OCI-LY7 (cell line): Measurements from ENCODE around the gene NAXE. TPM values are rescaled to one million over a fixed set of nuclear protein-coding genes. Genes with fewer than 3 reads are reported as not detected.
A peak's percentile ranks its signal among the peaks of the same experiment; 100 is the strongest.

Experiments
- BruUV-seq: library from RNA; stranded (reverse); fragments of 400-500 nt; replicated peaks from 2 replicates; lab custom pipeline; 2021; lab: Mats Ljungman, UMichigan
- CTCF ChIA-PET: fragments of 300-600 bp; sonication (Branson Sonifier 250); formaldehyde crosslinking; loops from one replicate; lab custom pipeline; 2022; ENCODE audit warnings: antibody characterized with exemption; ENCODE audit not compliant: unreplicated experiment; lab: Charles Lee
- POLR2A ChIA-PET: fragments of 300-600 bp; sonication (Branson Sonifier 250); formaldehyde crosslinking; loops from one replicate; lab custom pipeline; 2022; ENCODE audit warnings: antibody characterized with exemption; lab: Charles Lee
- DNase-seq: peaks from one replicate; pipeline ENCODE4 v3.0.0-alpha.2; 2015; ENCODE audit warnings: low spot score
- H2AFZ ChIP-seq: fragments of 200-600 bp; sonication (generic), shearing (Covaris generic); 2 replicates; pipeline ENCODE4 v1.6.1; 2014; ENCODE audit warnings: mild to moderate bottlenecking, antibody characterized with exemption, low read length, moderate library complexity
- H3K27ac ChIP-seq: fragments of 200-600 bp; sonication (generic); 2 replicates; pipeline ENCODE4 v1.5.1; 2014; ENCODE audit warnings: mixed run types, low read depth, mild to moderate bottlenecking, moderate library complexity, low read length, inconsistent platforms; ENCODE audit not compliant: poor library complexity, severe bottlenecking
- H3K36me3 ChIP-seq: fragments of 200-600 bp; sonication (generic); 2 replicates; pipeline ENCODE4 v1.6.1; 2014; ENCODE audit warnings: mild to moderate bottlenecking, antibody characterized with exemption, low read length, moderate library complexity, mixed read lengths; ENCODE audit not compliant: insufficient read depth
- H3K4me1 ChIP-seq: fragments of 200-600 bp; sonication (generic); 2 replicates; pipeline ENCODE4 v1.5.1; 2014; ENCODE audit warnings: mild to moderate bottlenecking, low read length; ENCODE audit not compliant: insufficient read depth, poor library complexity, severe bottlenecking
- H3K4me2 ChIP-seq: fragments of 200-600 bp; sonication (generic); 2 replicates; pipeline ENCODE4 v1.6.1; 2014; ENCODE audit warnings: mild to moderate bottlenecking, low read length
- H3K4me3 ChIP-seq: fragments of 200-600 bp; sonication (generic); 2 replicates; pipeline ENCODE4 v1.5.1; 2014; ENCODE audit warnings: mild to moderate bottlenecking, low read depth, low read length; ENCODE audit not compliant: poor library complexity, severe bottlenecking
- H3K79me2 ChIP-seq: fragments of 200-600 bp; sonication (generic); 2 replicates; pipeline ENCODE4 v1.6.1; 2016; ENCODE audit warnings: low read depth, mild to moderate bottlenecking, low read length, moderate library complexity, mixed read lengths; ENCODE audit not compliant: insufficient read depth
- H3K9me2 ChIP-seq: fragments of 200-600 bp; sonication (generic); 2 replicates; pipeline ENCODE4 v1.6.1; 2016; ENCODE audit warnings: mild to moderate bottlenecking, low read length, mixed read lengths; ENCODE audit not compliant: insufficient read depth
- H3K9me3 ChIP-seq: fragments of 200-600 bp; sonication (generic); 2 replicates; pipeline ENCODE4 v1.6.1; 2014; ENCODE audit warnings: mild to moderate bottlenecking, mixed run types, low read length, mixed read lengths
- H4K20me1 ChIP-seq: fragments of 200-600 bp; sonication (generic); 2 replicates; pipeline ENCODE4 v1.6.1; 2014; ENCODE audit warnings: mild to moderate bottlenecking, antibody characterized with exemption, low read length, moderate library complexity, mixed read lengths; ENCODE audit not compliant: insufficient read depth
- CTCF ChIP-seq: fragments of 200-600 bp; sonication (generic); conservative IDR thresholded peaks from 2 replicates; pipeline ENCODE4 v1.5.1; 2014; ENCODE audit warnings: mild to moderate bottlenecking, antibody characterized with exemption, low read length, moderate library complexity, mixed read lengths
- EZH2phosphoT487 ChIP-seq: fragments of 200-600 bp; sonication (generic); IDR thresholded peaks from 2 replicates; pipeline ENCODE4 v1.6.1; 2018; ENCODE audit warnings: low read depth, borderline replicate concordance, mild to moderate bottlenecking, mixed run types, antibody characterized with exemption, low read length, moderate library complexity, mixed read lengths
- intact Hi-C: fragments of 100-400 bp; cut with micrococcal nuclease; formaldehyde crosslinking; loops from one replicate; pipeline ENCODE4 v1.10.0; 2022; ENCODE audit not compliant: unreplicated experiment
- total RNA-seq, 2 experiments: library from RNA; depleted of rRNA in 1 of 2; stranded (reverse); fragments of >200 nt in 1 of 2; shearing (Covaris generic) in 1 of 2; gene quantifications; 2 replicates each; pipeline ENCODE4 v1.2.3, GENCODE V29; 2014 to 2022

NAXE gene
- total RNA-seq, 2 experiments from 2014 or later, result 61.1 to 71.6 TPM

GRCh38 chr1:156572663-156573018 lies 18.9 kb upstream of the NAXE start:
- H4K20me1 ChIP-seq, result no peaks in the 10 kb centered on the region
- intact Hi-C loops, result no loop called here
- CTCF ChIA-PET, result no interaction called here
- no peaks in the 10 kb centered on the region for H3K9me2 ChIP-seq
- BruUV-seq, result no TSS peak
- peak overlapping the region; percentile 75 for H3K4me3 ChIP-seq
- DNase-seq, result no peak
- POLR2A ChIA-PET, result no interaction called here
- TF ChIP-seq EZH2phosphoT487 (no peak), CTCF (no peak)
- H3K27ac ChIP-seq, result no peak overlapping the region
- H3K79me2 ChIP-seq, result no peaks in the 10 kb centered on the region
- H2AFZ ChIP-seq, result peak overlapping the region; percentile 62; the same call in 1 of the 2 replicates
- H3K4me2 ChIP-seq, result peak overlapping the region; percentile 78
- H3K4me1 ChIP-seq, result peaks cover 16% of the 10 kb centered on the region
- no peaks in the 10 kb centered on the region for H3K9me3 ChIP-seq
- peaks cover 6% of the 10 kb centered on the region; the same call in 1 of the 2 replicates for H3K36me3 ChIP-seq

- no TSS peak for BruUV-seq
- Histone ChIP-seq H3K9me3 (no peaks in the 10 kb centered on the region), H2AFZ (no peak overlapping the region), H4K20me1 (no peaks in the 10 kb centered on the region), H3K79me2 (no peaks in the 10 kb centered on the region), H3K4me1 (peaks cover 16% of the 10 kb centered on the region), H3K9me2 (no peaks in the 10 kb centered on the region), H3K4me2 (no peak overlapping the region), H3K36me3 (no peaks in the 10 kb centered on the region), H3K4me3 (no peak overlapping the region), H3K27ac (no peak overlapping the region)
- ChIA-PET CTCF (interaction anchor here (0.6 to 0.7 kb wide), 2 partner anchors 24 to 49 kb away, joined by 3 read pairs; no protein-coding TSS in a partner anchor), POLR2A (interaction anchor here (0.6 to 1.5 kb wide), 4 partner anchors 9 to 66 kb away, joined by 3 to 6 read pairs (median 4); partner anchors contain the start of gene NAXE)
- intact Hi-C loops, result no loop called here
- TF ChIP-seq EZH2phosphoT487 (no peak), CTCF (0 out of 2 replicates have a peak, but pooled peaks have one; percentile 38)
- no peak for DNase-seq
Observed at GRCh38 chr1:156574039-156574633, 17.4 kb upstream of the NAXE start.

GRCh38 chr1:156577550-156577949 lies 14.0 kb upstream of the NAXE start:
- CTCF ChIA-PET, result no interaction called here
- TF ChIP-seq EZH2phosphoT487, result no peak
- TF ChIP-seq CTCF, result no peak

More at GRCh38 chr1:156577550-156577949, 14.0 kb upstream of the NAXE start:
- Histone ChIP-seq H2AFZ (no peak overlapping the region), H3K9me2 (no peaks in the 10 kb centered on the region), H3K4me2 (no peak overlapping the region), H3K36me3 (no peaks in the 10 kb centered on the region), H4K20me1 (no peaks in the 10 kb centered on the region), H3K4me1 (peaks cover 17% of the 10 kb centered on the region), H3K9me3 (no peaks in the 10 kb centered on the region), H3K27ac (no peak overlapping the region), H3K79me2 (no peaks in the 10 kb centered on the region), H3K4me3 (no peak overlapping the region)
- no TSS peak for BruUV-seq
- POLR2A ChIA-PET, result interaction anchor here (0.7 kb wide), 1 partner anchor 17 kb away, joined by 4 read pairs; no protein-coding TSS in a partner anchor
- DNase-seq, result no peak
- intact Hi-C loops, result no loop called here
